ENCODE results near the gene EIF2B1. TPM values are rescaled to one million over a fixed set of nuclear protein-coding genes. Genes with fewer than 3 reads are reported as not detected.
"Not testable (repeated sequence)": the region's sequence is repeated elsewhere in the genome, so short reads cannot be mapped to it uniquely, and the experiment has no call there.

The EIF2B1 gene
- polyA plus RNA-seq, 1 of the 3 experiments (the other 2 are of a cell fraction): 90.5 TPM

DNA sequence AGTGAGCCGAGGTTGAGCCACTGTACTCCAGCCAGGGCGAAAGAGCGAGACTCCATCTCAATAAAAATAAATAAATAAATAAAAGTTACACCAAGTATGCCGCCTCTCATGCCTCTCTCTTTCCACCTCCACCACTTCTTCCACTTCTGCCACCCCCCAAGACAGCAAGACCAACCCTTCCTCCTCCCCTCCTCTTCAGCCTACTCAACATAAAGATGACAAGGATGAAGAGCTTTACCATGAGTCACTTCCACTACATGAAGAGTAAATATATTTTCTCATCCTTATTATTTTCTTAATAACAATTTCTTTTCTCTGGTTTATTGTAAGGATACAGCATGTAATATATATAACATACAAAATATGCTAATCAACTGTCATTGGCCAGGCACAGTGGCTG, 52.7 kb downstream of the EIF2B1 start:
- H2AFZ ChIP-seq (ENCODE audit: low read depth): no peak overlapping the region
- peaks cover 6 to 8% of the 10 kb centered on the region in 2 experiments; a peak in 2 of 4 replicates for H3K4me1 ChIP-seq (ENCODE audit: control insufficient read depth in 1 of 2, insufficient read depth in 2 of 2, low read depth in 1 of 2, low read length in 1 of 2)
- TF ChIP-seq, protein P1, sequence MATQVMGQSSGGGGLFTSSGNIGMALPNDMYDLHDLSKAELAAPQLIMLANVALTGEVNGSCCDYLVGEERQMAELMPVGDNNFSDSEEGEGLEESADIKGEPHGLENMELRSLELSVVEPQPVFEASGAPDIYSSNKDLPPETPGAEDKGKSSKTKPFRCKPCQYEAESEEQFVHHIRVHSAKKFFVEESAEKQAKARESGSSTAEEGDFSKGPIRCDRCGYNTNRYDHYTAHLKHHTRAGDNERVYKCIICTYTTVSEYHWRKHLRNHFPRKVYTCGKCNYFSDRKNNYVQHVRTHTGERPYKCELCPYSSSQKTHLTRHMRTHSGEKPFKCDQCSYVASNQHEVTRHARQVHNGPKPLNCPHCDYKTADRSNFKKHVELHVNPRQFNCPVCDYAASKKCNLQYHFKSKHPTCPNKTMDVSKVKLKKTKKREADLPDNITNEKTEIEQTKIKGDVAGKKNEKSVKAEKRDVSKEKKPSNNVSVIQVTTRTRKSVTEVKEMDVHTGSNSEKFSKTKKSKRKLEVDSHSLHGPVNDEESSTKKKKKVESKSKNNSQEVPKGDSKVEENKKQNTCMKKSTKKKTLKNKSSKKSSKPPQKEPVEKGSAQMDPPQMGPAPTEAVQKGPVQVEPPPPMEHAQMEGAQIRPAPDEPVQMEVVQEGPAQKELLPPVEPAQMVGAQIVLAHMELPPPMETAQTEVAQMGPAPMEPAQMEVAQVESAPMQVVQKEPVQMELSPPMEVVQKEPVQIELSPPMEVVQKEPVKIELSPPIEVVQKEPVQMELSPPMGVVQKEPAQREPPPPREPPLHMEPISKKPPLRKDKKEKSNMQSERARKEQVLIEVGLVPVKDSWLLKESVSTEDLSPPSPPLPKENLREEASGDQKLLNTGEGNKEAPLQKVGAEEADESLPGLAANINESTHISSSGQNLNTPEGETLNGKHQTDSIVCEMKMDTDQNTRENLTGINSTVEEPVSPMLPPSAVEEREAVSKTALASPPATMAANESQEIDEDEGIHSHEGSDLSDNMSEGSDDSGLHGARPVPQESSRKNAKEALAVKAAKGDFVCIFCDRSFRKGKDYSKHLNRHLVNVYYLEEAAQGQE (IDR thresholded peaks at IDR 0.05; ENCODE audit: low read depth, low read length): no peak
- TF ChIP-seq USF1 (IDR thresholded peaks at IDR 0.05; ENCODE audit: borderline replicate concordance, low read depth) (no peak), NFIC (IDR thresholded peaks at IDR 0.05; ENCODE audit: borderline replicate concordance) (no peak), POLR2AphosphoS5 (IDR thresholded peaks at IDR 0.05; ENCODE audit: low read depth, low read length) (no peak), ELF1 (IDR thresholded peaks at IDR 0.05) (no peak), MEF2A (IDR thresholded peaks at IDR 0.05; ENCODE audit: borderline replicate concordance, low read depth) (no peak), IRF3 (IDR thresholded peaks at IDR 0.05; ENCODE audit: low read depth, low read length) (no peak), SMC3 (IDR thresholded peaks at IDR 0.05; ENCODE audit: low read depth, low read length) (no peak), NRF1 (IDR thresholded peaks at IDR 0.05; ENCODE audit: low read depth, low read length) (no peak), SIN3A (IDR thresholded peaks at IDR 0.05; ENCODE audit: borderline replicate concordance, low read depth, low read length) (no peak), TAF1 (IDR thresholded peaks at IDR 0.05; ENCODE audit: borderline replicate concordance, low read depth, low read length) (no peak), MXI1 (IDR thresholded peaks at IDR 0.05; ENCODE audit: low read depth, low read length) (no peak), CHD2 (IDR thresholded peaks at IDR 0.05; ENCODE audit: low read length, partially characterized antibody) (no peak), RFX5 (IDR thresholded peaks at IDR 0.05; ENCODE audit: low read length) (no peak)
- TF ChIP-seq, protein P2, sequence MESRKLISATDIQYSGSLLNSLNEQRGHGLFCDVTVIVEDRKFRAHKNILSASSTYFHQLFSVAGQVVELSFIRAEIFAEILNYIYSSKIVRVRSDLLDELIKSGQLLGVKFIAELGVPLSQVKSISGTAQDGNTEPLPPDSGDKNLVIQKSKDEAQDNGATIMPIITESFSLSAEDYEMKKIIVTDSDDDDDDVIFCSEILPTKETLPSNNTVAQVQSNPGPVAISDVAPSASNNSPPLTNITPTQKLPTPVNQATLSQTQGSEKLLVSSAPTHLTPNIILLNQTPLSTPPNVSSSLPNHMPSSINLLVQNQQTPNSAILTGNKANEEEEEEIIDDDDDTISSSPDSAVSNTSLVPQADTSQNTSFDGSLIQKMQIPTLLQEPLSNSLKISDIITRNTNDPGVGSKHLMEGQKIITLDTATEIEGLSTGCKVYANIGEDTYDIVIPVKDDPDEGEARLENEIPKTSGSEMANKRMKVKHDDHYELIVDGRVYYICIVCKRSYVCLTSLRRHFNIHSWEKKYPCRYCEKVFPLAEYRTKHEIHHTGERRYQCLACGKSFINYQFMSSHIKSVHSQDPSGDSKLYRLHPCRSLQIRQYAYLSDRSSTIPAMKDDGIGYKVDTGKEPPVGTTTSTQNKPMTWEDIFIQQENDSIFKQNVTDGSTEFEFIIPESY (IDR thresholded peaks at IDR 0.05; ENCODE audit: borderline replicate concordance, low read depth): no peak
- ChIA-PET POLR2A (interaction anchor here (0.6 kb wide), 1 partner anchor 9 kb away, joined by 3 read pairs; no protein-coding TSS in a partner anchor), CTCF (interaction anchor here (1.4 to 1.8 kb wide), 3 partner anchors 80 to 235 kb away, joined by 4 to 5 read pairs (median 4); no protein-coding TSS in a partner anchor)
- H3K9ac ChIP-seq: no peak overlapping the region
- H4K20me1 ChIP-seq (ENCODE audit: insufficient read depth): peaks cover 7% of the 10 kb centered on the region
- no peaks in the 10 kb centered on the region for H3K9me2 ChIP-seq
- WGBS (ENCODE audit: low lambda C conversion rate): 92% methylated on average over 4 of the region's 4 CpGs
- no peaks in the 10 kb centered on the region for H3K27me3 ChIP-seq (ENCODE audit: insufficient read depth)
- H3K36me3 ChIP-seq (replicated peaks in 1 of 2; ENCODE audit: control insufficient read depth in 1 of 2, insufficient read depth in 2 of 2, low read length in 1 of 2): peaks cover 0 to 16% of the 10 kb centered on the region in 2 experiments
- no peak overlapping the region for H3K4me3 ChIP-seq (ENCODE audit: low read depth in 2 of 2, low read length in 1 of 2)
- peaks cover 18% of the 10 kb centered on the region for H3F3A ChIP-seq (replicated peaks; ENCODE audit: insufficient read depth)
- no peak overlapping the region for H3K27ac ChIP-seq (ENCODE audit: low read depth in 2 of 2, low read length in 1 of 2)
- DNase-seq: no peak
- H3K79me2 ChIP-seq (ENCODE audit: insufficient read depth): peaks cover 66% of the 10 kb centered on the region
- no peaks in the 10 kb centered on the region for H3K9me3 ChIP-seq
- peak overlapping the region; percentile 48; the same call in 1 of the 2 replicates for H3K4me2 ChIP-seq

DNA sequence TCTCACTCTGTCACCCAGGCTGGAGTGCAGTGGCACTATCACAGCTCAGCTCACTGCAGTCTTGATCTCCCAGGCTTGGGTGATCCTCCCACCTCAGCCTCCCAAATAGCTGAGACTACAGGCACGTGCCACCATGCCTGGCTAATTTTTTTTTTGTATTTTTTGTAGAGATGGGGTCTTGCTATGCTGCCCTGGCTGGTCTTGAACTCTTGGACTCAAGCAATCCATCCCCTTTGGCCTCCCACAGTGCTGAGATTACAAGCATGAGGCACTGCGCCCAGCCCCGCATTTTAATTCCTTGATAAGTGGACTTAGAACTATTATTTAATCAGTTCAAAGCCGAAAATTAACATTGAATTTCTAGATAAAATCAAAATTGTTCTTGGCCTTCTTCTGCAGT, 54.7 kb downstream of the EIF2B1 start:
- H3K4me1 ChIP-seq (ENCODE audit: control insufficient read depth in 1 of 2, insufficient read depth in 2 of 2, low read depth in 1 of 2, low read length in 1 of 2); H3K4me2 ChIP-seq; H2AFZ ChIP-seq (ENCODE audit: low read depth); H3K9me3 ChIP-seq; H3K4me3 ChIP-seq (ENCODE audit: low read depth in 2 of 2, low read length in 1 of 2); H3K9me2 ChIP-seq; H4K20me1 ChIP-seq (ENCODE audit: insufficient read depth); H3K27ac ChIP-seq (ENCODE audit: low read depth in 2 of 2, low read length in 1 of 2); DNase-seq; CTCF ChIA-PET; H3K27me3 ChIP-seq (ENCODE audit: insufficient read depth); H3K9ac ChIP-seq: not testable (repeated sequence)
- WGBS (ENCODE audit: low lambda C conversion rate): 98% methylated on average over 4 of the region's 4 CpGs
- Histone ChIP-seq H3K36me3 (replicated peaks in 1 of 2; ENCODE audit: control insufficient read depth in 1 of 2, insufficient read depth in 2 of 2, low read length in 1 of 2) (peaks cover 0 to 17% of the 10 kb centered on the region in 2 experiments), H3F3A (replicated peaks; ENCODE audit: insufficient read depth) (peaks cover 16% of the 10 kb centered on the region), H3K79me2 (ENCODE audit: insufficient read depth) (peaks cover 49% of the 10 kb centered on the region)
- POLR2A ChIA-PET: interaction anchor here (0.6 kb wide), 1 partner anchor 81 kb away, joined by 4 read pairs; no protein-coding TSS in a partner anchor
